RCC 7860 (cell line): ENCODE measurements around the gene CDH8.

Experiments used
- DNase-seq: peaks from one replicate; pipeline ENCODE4 v3.0.0-alpha.2; 2015; ENCODE audit warnings: low spot score
- FAIRE-seq: peaks from 2 replicates; lab custom pipeline; 2012; peaks lifted over from hg19 to GRCh38; lab: Jason Lieb, UNC

CDH8 gene

DNA sequence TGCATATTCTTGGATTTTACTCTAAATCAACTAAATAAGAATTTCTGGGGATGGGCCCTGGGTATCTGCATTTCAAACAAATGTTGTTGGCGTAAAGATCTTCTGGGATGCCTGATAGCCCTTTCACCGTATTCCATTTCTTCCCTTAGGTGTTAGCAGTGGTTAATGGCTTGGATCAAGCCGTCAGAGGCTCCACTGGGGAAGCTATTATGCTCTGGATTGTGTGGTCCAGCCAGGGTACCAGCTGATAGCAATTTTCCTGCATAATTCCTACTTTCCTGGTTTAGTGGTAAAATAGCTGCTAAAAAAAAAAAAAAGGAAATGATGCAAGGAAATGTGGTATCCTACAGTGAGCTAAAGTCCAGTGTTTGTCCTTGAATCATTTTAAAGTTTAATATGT, 365.1 kb downstream of the CDH8 start:
- no peak for FAIRE-seq

DNA sequence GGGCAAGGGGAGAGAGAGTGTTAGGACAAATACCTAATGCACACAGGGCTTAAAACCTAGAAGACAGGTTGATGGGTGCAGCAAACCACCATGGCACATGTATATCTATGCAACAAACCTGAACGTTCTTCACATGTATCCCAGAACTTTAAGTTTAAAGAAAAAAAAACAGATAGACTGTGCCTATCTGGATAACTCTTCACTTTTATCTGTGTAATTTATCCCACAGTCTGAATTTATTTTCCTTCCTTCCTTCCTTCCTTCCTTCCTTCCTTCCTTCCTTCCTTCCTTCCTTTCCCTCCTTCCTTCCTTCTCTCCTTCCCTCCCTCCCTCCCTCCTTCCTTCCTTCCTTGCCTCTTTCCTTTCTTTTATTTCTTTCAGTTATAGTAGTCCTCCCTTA, 370.7 kb downstream of the CDH8 start:
- no peak for FAIRE-seq
- DNase-seq, result no peak

More for the DNA sequence above, 365.1 kb downstream of the CDH8 start:
- DNase-seq, result no peak

DNA sequence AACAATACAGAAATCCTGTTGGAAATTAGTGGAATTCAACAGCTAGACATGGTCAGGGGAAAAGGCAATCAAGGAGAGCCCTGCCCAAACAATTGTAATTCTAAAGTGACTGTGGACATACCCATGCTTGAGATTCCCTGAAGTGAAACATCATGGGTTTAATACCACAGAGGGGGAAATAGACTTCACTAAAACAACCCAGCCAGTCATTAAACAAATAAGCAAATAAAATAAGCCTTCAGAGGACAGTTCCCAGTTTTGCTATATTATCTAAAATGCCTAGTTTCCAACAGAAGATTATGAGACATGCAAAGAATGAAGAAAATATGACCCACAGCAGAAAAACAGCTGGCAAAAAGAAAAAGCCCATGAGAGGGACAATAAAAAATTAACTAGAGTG, 376.3 kb downstream of the CDH8 start:
- DNase-seq (no peak), FAIRE-seq (no peak)

DNA sequence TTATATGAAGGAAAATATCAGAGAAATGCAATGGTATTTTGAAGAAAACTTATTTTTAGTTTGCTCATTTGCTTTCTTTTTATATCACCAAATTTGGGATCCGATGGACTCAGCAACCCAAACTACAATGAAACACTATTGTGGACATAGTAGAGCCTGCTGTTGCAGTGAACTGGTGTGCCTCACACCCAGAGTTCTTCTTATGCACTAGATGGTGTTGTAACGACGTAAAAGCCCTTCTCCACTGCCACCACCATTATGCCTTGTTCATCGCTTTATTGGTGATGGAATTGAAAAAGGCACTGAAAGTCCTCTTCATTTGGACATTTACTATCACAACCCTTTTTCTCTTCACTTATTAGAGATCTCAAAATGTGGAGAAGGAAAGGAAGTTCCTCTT, 381.3 kb downstream of the CDH8 start:
- DNase-seq, result no peak
- no peak for FAIRE-seq

DNA sequence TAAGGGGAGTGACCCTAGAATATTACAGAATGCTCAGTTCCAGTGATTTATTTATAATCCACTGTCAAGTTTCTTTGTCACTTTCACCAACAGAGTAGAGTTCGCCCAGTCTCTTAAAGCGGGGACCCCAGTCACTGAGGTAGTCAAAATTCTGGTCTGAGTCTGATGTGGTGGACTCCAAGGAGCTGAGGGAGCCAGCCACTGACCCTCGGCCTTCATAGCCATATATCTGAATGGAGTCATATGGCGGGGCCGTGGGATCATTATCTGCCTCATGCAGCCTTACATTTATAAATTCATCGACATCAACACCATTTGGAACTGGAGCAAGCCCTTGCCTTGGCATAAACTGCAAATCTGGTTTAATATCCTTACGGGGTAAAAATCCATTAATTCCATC, 382.7 kb downstream of the CDH8 start:
- DNase-seq (no peak), FAIRE-seq (no peak)

DNA sequence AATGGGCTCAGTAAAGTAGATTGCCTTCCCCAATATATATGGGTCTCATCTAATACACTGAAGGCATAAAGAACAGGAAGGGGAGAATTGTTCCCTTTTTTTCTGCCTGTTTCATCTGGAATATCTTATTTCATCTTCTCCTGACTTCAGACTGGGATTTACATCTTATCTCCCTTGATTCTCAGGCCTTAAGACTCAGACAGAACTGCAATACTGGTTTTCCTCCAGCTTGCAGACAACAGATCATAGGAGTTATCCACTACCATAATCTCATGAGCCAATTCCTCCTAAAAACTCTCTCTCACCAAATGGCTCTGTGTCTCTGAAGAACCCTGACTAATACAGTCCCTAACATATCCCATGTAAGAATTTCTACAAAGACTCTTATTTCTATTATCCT, 390.7 kb downstream of the CDH8 start:
- no peak for DNase-seq
- FAIRE-seq, result no peak

DNA sequence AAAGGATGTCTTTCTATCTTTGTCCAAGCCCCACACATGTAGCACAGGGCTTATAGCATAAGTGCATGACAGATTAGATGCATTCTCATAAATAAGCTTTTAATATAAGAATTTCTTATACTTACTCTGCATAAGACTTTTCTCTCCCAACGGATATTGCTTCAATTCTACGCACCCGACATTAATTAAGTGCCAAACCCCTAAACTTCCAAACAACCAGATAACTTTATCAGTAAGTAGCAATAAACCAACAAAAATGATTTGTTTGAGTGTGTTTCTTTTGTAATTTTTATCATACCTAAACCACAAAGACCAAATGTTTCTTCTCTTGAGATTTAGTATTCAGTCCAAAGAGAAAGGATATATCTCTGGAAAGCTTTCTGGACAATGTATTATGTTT, 391.5 kb downstream of the CDH8 start:
- DNase-seq (no peak), FAIRE-seq (no peak)

DNA sequence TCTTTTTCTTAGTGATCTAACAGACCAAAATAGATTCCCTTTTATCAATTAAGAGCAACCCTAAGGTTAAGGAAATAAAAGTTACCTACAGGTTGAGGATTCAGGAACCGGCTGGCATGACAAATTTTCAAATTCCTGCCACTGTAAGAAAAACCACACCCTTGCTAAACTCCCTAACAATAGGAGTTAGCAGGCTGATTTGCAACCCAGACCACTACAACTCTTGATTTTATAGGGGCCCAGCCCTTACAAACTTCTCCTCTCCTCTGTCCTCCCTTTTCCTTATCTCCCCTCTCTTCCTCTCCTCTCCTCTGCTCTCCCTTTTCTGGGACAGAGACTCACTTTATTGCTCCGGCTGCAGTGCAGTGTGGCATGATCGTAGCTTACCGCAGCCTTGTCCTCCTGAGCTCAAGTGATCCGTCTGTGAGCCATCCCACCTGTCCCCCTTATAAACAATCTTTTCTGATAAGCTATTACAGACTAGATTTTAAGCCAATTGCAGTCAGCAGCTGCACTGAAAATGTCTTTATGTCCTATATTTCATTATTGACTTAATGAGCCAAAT, 418.9 kb downstream of the CDH8 start:
- FAIRE-seq (no peak), DNase-seq (no peak)

DNA sequence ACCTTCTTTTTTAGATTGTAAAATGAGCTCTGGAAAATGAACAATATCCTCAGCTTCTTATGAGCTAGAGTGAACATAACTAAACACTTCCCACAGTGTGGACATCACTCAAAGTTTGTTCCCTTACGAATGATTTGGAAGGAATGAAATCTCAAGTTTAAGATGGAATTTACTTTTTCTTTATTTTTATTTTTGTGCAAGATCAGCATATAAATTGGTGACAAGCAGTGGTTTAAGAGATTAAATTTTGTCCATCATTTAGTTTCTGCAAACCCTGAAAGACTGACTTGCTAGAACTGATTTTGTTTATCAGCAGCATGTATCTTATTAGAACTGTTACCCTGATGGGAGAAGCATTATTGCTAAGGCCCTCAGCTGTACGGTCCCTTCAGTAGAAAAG, 420.1 kb downstream of the CDH8 start:
- DNase-seq, result no peak
- no peak for FAIRE-seq

DNA sequence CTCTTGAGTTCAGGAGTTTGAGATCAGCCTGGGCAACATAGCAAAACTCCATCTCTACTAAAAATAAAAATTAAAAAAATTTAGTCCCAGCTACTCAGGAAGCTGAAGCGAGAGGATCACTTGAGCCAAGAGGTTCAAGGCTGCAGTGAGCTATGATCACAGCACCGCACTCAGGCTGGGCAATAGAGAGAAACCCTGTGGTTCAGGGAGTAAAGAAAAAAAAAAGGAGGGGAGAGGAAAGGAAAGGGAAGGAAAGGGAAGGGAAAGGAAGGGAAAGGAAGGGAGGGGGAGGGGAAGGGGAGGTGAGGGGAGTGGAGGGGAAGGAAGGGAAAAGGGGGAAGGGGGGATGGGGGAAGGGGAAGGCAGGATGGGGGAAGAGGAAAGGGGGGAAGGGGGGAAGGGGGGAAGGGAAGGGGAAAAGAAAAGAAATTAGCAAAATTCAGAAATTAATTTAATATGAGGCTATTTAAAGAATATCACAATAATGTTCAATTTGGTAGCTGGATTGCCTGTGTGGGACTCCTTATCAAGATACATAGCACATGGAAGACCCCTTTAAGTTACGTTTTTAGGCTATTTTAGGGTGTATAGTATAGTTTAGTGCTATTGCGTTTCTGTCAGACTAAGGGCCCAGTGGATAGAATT, 424.3 kb downstream of the CDH8 start:
- FAIRE-seq, result no peak

DNA sequence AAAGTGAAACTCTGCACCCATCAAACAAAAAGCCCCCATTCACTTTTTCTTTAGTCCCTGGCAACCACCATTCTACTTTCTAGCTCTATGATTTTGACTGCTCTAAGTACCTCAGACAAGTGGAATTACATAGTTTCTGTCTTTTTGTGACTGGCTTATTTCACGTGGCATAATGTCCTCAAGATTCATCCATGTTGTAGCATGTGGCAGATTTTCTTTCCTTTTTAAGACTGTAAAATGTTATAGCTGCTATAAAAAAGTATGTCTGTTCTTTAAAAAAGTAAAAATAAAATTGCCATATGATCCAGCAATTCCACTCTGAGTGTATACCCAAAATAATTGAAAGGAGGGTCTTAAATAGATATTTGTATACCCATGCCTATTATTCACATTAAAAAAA, 429.7 kb downstream of the CDH8 start:
- no peak for DNase-seq
- FAIRE-seq, result no peak

More for the DNA sequence above, 424.3 kb downstream of the CDH8 start:
- DNase-seq, result no peak
